ENCODE measurements around the gene ENO4. TPM values are rescaled to one million over a fixed set of nuclear protein-coding genes. Genes with fewer than 3 reads are reported as not detected.

Gene ENO4
- total and polyA plus RNA-seq, 9 of the 15 experiments (the other 6 are each of a cell fraction or from before 2014, with no cell fraction given), result 0.07 TPM; not detected in 8

DNA sequence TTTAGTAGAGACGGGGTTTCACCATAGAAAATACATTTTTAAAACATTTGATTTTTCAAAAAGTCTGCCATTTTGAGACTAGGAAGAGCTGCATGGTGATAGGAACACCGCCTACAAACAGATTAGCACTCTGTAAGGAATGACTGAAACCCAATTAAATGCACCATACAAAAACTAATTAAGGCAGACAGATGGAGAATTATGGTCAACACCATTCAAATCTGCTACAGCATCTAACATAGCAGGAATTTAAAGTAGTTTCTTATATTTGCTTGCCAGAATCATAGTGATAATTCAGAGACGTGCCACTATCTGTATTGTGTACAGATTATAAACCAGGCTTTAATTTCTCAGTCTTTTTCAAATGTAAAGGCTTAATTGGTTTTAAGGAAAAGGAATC, 68.2 kb downstream of the ENO4 start:
- no peak overlapping the region for H2AFZ ChIP-seq (ENCODE audit: low read depth, low read length)
- intact Hi-C loops (cut with micrococcal nuclease), result no loop called here
- H3K9ac ChIP-seq (ENCODE audit: insufficient read depth in 1 of 2, low read depth in 2 of 2, low read length in 2 of 2), result no peak overlapping the region
- peaks cover 63% of the 10 kb centered on the region; the same call in 2 of the 3 replicates for H3K36me3 ChIP-seq (ENCODE audit: control insufficient read depth, insufficient read depth, low read length)
- POLR2A ChIA-PET, result no interaction called here
- no peak overlapping the region for H3K27ac ChIP-seq (ENCODE audit: extremely low read depth, low read depth, low read length)
- in situ Hi-C loops (cut with MboI), result no loop called here
- H3K4me2 ChIP-seq (ENCODE audit: insufficient read depth, low read length), result no peak overlapping the region
- H4K20me1 ChIP-seq (replicated peaks; ENCODE audit: control insufficient read depth, insufficient read depth, low read length), result no peaks in the 10 kb centered on the region
- BruUV-seq (replicated peaks), result no TSS peak
- no peak for ATAC-seq
- no peak for TF ChIP-seq DPF2 (IDR thresholded peaks at IDR 0.05)
- TF ChIP-seq CBFA2T2 (conservative IDR thresholded peaks at IDR 0.05), result no peak
- TF ChIP-seq, protein P1, sequence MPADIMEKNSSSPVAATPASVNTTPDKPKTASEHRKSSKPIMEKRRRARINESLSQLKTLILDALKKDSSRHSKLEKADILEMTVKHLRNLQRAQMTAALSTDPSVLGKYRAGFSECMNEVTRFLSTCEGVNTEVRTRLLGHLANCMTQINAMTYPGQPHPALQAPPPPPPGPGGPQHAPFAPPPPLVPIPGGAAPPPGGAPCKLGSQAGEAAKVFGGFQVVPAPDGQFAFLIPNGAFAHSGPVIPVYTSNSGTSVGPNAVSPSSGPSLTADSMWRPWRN (IDR thresholded peaks at IDR 0.05; ENCODE audit: low read depth), result no peak
- TF ChIP-seq ZNF24 (IDR thresholded peaks at IDR 0.05), result no peak
- TF ChIP-seq E2F3 (CRISPR knock-in tag; IDR thresholded peaks at IDR 0.05), result no peak
- no peak for DNase-seq (ENCODE audit: extremely low read depth in 1 of 4, low spot score in 3 of 4)
- 77% methylated on average over 3 of the region's 3 CpGs for WGBS (ENCODE audit: insufficient coverage, low coverage, missing lambda C conversion rate)
- no peak for FAIRE-seq
- H3K9me1 ChIP-seq (ENCODE audit: control insufficient read depth, insufficient read depth, low read length), result no peaks in the 10 kb centered on the region
- no peaks in the 10 kb centered on the region for H3K79me2 ChIP-seq (ENCODE audit: control insufficient read depth, insufficient read depth, low read length)
- CTCF ChIA-PET (ENCODE audit: low intra/inter-chr PET ratio), result no interaction called here
- H3K4me3 ChIP-seq, result no peak overlapping the region
- no peaks in the 10 kb centered on the region for H3K9me3 ChIP-seq (replicated peaks; ENCODE audit: control insufficient read depth, insufficient read depth, low read depth, low read length)
- H3K4me1 ChIP-seq (replicated peaks in 1 of 2; ENCODE audit: control insufficient read depth in 2 of 2, insufficient read depth in 2 of 2, low read length in 2 of 2), result no peaks in the 10 kb centered on the region
- H3K27me3 ChIP-seq (ENCODE audit: control insufficient read depth in 2 of 2, insufficient read depth in 2 of 2, low read length in 2 of 2), result no peaks in the 10 kb centered on the region

DNA sequence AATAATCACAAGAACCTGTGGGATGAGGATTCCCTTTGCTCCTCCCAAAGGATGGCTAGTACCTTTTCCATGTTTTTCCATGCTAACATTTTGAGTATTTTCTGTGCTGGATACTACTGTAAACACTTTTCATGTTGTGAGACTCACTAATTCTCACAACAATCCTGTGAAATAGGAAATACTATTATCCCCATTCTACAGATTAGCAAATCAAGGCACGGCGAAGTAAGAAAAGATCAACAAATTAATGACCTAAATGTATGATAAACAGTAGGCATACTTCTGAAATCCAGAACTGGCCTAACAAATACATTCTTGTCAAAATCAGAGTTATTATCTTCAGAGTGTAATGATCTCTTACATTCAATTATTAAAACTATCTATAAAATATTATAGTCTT, 69.3 kb downstream of the ENO4 start:
- Histone ChIP-seq H3K9me3 (replicated peaks; ENCODE audit: control insufficient read depth, insufficient read depth, low read depth, low read length) (no peaks in the 10 kb centered on the region), H4K20me1 (replicated peaks; ENCODE audit: control insufficient read depth, insufficient read depth, low read length) (no peaks in the 10 kb centered on the region), H3K4me3 (no peak overlapping the region), H2AFZ (ENCODE audit: low read depth, low read length) (no peak overlapping the region), H3K9me1 (ENCODE audit: control insufficient read depth, insufficient read depth, low read length) (no peaks in the 10 kb centered on the region), H3K27ac (ENCODE audit: extremely low read depth, low read depth, low read length) (no peak overlapping the region), H3K9ac (ENCODE audit: insufficient read depth in 1 of 2, low read depth in 2 of 2, low read length in 2 of 2) (no peak overlapping the region), H3K36me3 (ENCODE audit: control insufficient read depth, insufficient read depth, low read length) (peaks cover 55% of the 10 kb centered on the region; the same call in 2 of the 3 replicates), H3K79me2 (ENCODE audit: control insufficient read depth, insufficient read depth, low read length) (no peaks in the 10 kb centered on the region), H3K4me2 (ENCODE audit: insufficient read depth, low read length) (no peak overlapping the region), H3K27me3 (ENCODE audit: control insufficient read depth in 2 of 2, insufficient read depth in 2 of 2, low read length in 2 of 2) (no peaks in the 10 kb centered on the region), H3K4me1 (replicated peaks in 1 of 2; ENCODE audit: control insufficient read depth in 2 of 2, insufficient read depth in 2 of 2, low read length in 2 of 2) (no peaks in the 10 kb centered on the region)
- CTCF ChIA-PET (ENCODE audit: low intra/inter-chr PET ratio), result no interaction called here
- no peak for ATAC-seq
- no peak for DNase-seq (ENCODE audit: extremely low read depth in 1 of 4, low spot score in 3 of 4)
- 88% methylated on average over 2 of the region's 2 CpGs for WGBS (ENCODE audit: insufficient coverage, low coverage, missing lambda C conversion rate)
- in situ Hi-C loops (cut with MboI) (no loop called here), intact Hi-C loops (cut with micrococcal nuclease) (no loop called here)
- BruUV-seq (replicated peaks), result no TSS peak
- POLR2A ChIA-PET, result no interaction called here
- FAIRE-seq, result no peak
- TF ChIP-seq ILK (tag; IDR thresholded peaks at IDR 0.05; ENCODE audit: borderline replicate concordance, low read depth) (no peak), FOXJ2 (tag; IDR thresholded peaks at IDR 0.05) (no peak), RBM25 (IDR thresholded peaks at IDR 0.05; ENCODE audit: low read depth, low read length, severe bottlenecking) (peak; percentile 83), MYNN (IDR thresholded peaks at IDR 0.05) (no peak), MYNN (CRISPR knock-in tag; IDR thresholded peaks at IDR 0.05) (no peak), NBN (IDR thresholded peaks at IDR 0.05; ENCODE audit: low read depth) (no peak), EZH2 (IDR thresholded peaks at IDR 0.05; ENCODE audit: borderline replicate concordance, low read depth, low read length) (no peak), POU5F1 (IDR thresholded peaks at IDR 0.05; ENCODE audit: borderline replicate concordance, low read depth, low read length, partially characterized antibody) (no peak)
- TF ChIP-seq, protein P2, sequence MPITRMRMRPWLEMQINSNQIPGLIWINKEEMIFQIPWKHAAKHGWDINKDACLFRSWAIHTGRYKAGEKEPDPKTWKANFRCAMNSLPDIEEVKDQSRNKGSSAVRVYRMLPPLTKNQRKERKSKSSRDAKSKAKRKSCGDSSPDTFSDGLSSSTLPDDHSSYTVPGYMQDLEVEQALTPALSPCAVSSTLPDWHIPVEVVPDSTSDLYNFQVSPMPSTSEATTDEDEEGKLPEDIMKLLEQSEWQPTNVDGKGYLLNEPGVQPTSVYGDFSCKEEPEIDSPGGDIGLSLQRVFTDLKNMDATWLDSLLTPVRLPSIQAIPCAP (CRISPR knock-in tag; IDR thresholded peaks at IDR 0.05; ENCODE audit: borderline replicate concordance), result no peak
- TF ChIP-seq, protein P3, sequence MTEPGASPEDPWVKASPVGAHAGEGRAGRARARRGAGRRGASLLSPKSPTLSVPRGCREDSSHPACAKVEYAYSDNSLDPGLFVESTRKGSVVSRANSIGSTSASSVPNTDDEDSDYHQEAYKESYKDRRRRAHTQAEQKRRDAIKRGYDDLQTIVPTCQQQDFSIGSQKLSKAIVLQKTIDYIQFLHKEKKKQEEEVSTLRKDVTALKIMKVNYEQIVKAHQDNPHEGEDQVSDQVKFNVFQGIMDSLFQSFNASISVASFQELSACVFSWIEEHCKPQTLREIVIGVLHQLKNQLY (CRISPR knock-in tag; conservative IDR thresholded peaks at IDR 0.05), result no peak
